ENCODE results near the gene NT5DC2.

The NT5DC2 gene

DNA sequence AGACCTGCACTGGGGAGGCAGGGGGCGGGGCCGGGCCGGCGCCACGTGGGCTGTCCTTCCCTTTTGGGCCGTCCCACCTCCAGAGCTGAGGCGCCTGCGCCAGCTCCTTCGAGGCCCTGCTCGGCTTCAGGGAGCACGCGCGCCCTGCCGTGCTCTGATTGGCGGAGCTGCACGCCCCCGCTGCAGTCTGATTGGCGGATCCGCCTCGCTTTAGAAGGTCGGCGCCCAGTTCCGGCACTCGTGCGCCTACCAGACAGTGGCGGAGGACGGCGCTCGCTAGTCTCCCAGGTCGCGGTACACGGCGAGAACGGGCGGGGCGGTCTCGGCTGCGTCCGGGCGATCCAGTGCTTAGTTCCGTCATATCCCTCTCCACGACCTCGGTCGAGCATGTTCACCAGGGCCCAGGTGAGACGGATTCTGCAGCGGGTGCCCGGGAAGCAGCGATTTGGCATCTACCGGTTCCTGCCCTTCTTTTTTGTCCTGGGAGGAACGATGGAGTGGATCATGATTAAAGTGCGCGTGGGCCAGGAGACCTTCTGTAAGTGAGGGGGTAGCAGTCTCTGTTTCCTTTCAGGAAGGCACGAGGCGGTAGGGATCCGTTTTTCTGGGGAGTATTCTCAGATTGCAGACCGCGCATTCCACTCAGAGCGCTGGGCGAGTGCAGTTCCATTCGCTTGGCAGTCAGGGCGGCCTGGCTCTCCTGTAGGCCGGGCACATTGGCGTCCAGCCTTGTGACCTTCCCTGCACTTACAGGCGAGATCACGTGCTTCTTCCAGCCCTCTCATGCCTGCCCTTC is 2.9 kb upstream of the NT5DC2 start, which contains the start of gene UQCC5:
Gene UQCC5, plus strand, starts transcription at position 237 of the 796 bp plus-strand sequence. Its CDS starts 151 bp downstream, at position 388.
- Histone ChIP-seq H3K4me2 (ENCODE audit: insufficient read depth, low read length) (peak within 1 kb of the TSS; percentile 86), H3K4me3 (ENCODE audit: low read depth in 1 of 2, low read length in 2 of 2) (peak within 1 kb of the TSS; percentile 37 to 72), H3K79me2 (ENCODE audit: insufficient read depth, low read length) (peaks cover 31% of the 10 kb centered on the region), H3K9ac (ENCODE audit: low read depth, low read length) (peak within 1 kb of the TSS; percentile 73), H4K20me1 (ENCODE audit: insufficient read depth, low read length) (peaks cover 7% of the 10 kb centered on the region; the same call in 1 of the 2 replicates), H3K27ac (ENCODE audit: low read length) (peak within 1 kb of the TSS; percentile 72), H2AFZ (ENCODE audit: low read depth, low read length) (peak within 1 kb of the TSS; percentile 83), H3K27me3 (ENCODE audit: insufficient read depth, low read length, poor library complexity) (no peaks in the 10 kb centered on the region), H3K4me1 (ENCODE audit: insufficient read depth, low read length) (peaks cover 35% of the 10 kb centered on the region), H3K36me3 (ENCODE audit: insufficient read depth, low read length) (peaks cover 14% of the 10 kb centered on the region), H3K9me3 (ENCODE audit: insufficient read depth, low read length, severe bottlenecking) (no peaks in the 10 kb centered on the region)
- DNase-seq: peak; percentile 99
- ATAC-seq (ENCODE audit: insufficient read depth, low read depth): peak; percentile 96
- TF ChIP-seq EZH2 (IDR thresholded peaks at IDR 0.05; ENCODE audit: borderline replicate concordance, low read depth, low read length, severe bottlenecking): no peak
- TF ChIP-seq, protein P1, sequence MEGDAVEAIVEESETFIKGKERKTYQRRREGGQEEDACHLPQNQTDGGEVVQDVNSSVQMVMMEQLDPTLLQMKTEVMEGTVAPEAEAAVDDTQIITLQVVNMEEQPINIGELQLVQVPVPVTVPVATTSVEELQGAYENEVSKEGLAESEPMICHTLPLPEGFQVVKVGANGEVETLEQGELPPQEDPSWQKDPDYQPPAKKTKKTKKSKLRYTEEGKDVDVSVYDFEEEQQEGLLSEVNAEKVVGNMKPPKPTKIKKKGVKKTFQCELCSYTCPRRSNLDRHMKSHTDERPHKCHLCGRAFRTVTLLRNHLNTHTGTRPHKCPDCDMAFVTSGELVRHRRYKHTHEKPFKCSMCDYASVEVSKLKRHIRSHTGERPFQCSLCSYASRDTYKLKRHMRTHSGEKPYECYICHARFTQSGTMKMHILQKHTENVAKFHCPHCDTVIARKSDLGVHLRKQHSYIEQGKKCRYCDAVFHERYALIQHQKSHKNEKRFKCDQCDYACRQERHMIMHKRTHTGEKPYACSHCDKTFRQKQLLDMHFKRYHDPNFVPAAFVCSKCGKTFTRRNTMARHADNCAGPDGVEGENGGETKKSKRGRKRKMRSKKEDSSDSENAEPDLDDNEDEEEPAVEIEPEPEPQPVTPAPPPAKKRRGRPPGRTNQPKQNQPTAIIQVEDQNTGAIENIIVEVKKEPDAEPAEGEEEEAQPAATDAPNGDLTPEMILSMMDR (IDR thresholded peaks at IDR 0.05; ENCODE audit: borderline replicate concordance, extremely low read depth, low read length, poor library complexity, severe bottlenecking): no peak

DNA sequence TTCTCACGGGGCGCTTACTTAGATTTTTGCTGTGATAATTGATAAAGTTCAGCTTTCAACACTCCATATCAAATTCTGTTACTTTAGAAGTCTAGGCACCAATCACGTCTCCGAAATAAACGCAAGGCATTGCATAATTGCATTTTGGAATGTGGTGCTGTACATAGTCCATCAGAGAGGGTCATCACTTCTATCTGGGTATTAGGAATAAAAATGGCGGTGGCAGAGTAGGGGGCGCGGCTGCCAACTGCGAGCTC is 2.4 kb upstream of the NT5DC2 start:
- H2AFZ ChIP-seq (ENCODE audit: low read depth, low read length): peak overlapping the region; percentile 77
- ATAC-seq (ENCODE audit: insufficient read depth, low read depth): no peak
- peaks cover 7% of the 10 kb centered on the region; the same call in 1 of the 2 replicates for H4K20me1 ChIP-seq (ENCODE audit: insufficient read depth, low read length)
- H3K27me3 ChIP-seq (ENCODE audit: insufficient read depth, low read length, poor library complexity): no peaks in the 10 kb centered on the region
- no peaks in the 10 kb centered on the region for H3K9me3 ChIP-seq (ENCODE audit: insufficient read depth, low read length, severe bottlenecking)
- DNase-seq: no peak
- peaks cover 28% of the 10 kb centered on the region for H3K79me2 ChIP-seq (ENCODE audit: insufficient read depth, low read length)
- H3K27ac ChIP-seq (ENCODE audit: low read length): peak overlapping the region; percentile 65
- peak overlapping the region; percentile 42 for H3K9ac ChIP-seq (ENCODE audit: low read depth, low read length)
- no peak for TF ChIP-seq EZH2 (IDR thresholded peaks at IDR 0.05; ENCODE audit: borderline replicate concordance, low read depth, low read length, severe bottlenecking)
- TF ChIP-seq, protein P1 (IDR thresholded peaks at IDR 0.05; ENCODE audit: borderline replicate concordance, extremely low read depth, low read length, poor library complexity, severe bottlenecking): no peak
- peaks cover 8% of the 10 kb centered on the region; the same call in 1 of the 2 replicates for H3K36me3 ChIP-seq (ENCODE audit: insufficient read depth, low read length)
- H3K4me2 ChIP-seq (ENCODE audit: insufficient read depth, low read length): peak overlapping the region; percentile 73
- H3K4me3 ChIP-seq (ENCODE audit: low read depth in 1 of 2, low read length in 2 of 2): peak overlapping the region in 1 of 2 experiments; percentile 54; a peak in 3 of 4 replicates
- H3K4me1 ChIP-seq (ENCODE audit: insufficient read depth, low read length): peaks cover 35% of the 10 kb centered on the region

DNA sequence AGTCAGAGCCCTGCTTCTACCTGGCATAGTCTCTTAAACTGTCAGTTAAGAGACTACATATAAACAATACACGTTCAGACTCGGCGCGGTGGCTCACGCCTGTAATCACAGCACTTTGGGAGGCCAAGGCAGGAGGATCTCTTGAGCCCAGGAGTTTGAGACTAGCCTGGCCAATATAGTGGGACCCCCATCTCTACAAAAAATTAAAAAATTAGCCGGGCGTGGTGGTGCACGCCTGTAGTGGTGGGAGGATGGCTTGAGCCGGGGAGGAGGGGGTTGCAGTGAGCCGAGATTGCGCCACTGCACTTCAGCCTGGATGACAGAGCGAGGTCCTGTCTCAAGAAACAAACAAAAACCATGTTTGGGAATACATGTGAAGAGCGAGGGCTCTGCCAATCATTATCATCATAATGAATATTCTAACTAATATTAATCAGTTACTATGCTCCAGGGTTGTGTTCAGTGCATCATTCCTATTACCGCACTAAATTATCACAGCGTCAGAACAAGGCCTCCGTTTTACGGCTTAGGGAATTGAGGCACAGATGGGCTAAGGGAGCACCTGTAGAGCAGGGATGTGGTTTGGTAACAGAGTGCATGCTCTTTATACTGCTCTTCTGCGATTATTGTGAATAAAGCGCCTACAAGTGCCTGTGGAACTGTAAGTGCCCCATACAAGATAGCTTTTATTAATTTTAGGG is 1.9 kb upstream of the NT5DC2 start:
- Histone ChIP-seq H2AFZ (ENCODE audit: low read depth, low read length) (peak overlapping the region; percentile 77), H4K20me1 (ENCODE audit: insufficient read depth, low read length) (peaks cover 7% of the 10 kb centered on the region; the same call in 1 of the 2 replicates), H3K36me3 (ENCODE audit: insufficient read depth, low read length) (peaks cover 4% of the 10 kb centered on the region; the same call in 1 of the 2 replicates), H3K27ac (ENCODE audit: low read length) (peak overlapping the region; percentile 65), H3K27me3 (ENCODE audit: insufficient read depth, low read length, poor library complexity) (no peaks in the 10 kb centered on the region), H3K4me1 (ENCODE audit: insufficient read depth, low read length) (peaks cover 35% of the 10 kb centered on the region), H3K79me2 (ENCODE audit: insufficient read depth, low read length) (peaks cover 28% of the 10 kb centered on the region), H3K4me2 (ENCODE audit: insufficient read depth, low read length) (peak overlapping the region; percentile 73), H3K9me3 (ENCODE audit: insufficient read depth, low read length, severe bottlenecking) (no peaks in the 10 kb centered on the region), H3K4me3 (ENCODE audit: low read depth in 1 of 2, low read length in 2 of 2) (peak overlapping the region in 1 of 2 experiments; percentile 54; a peak in 3 of 4 replicates), H3K9ac (ENCODE audit: low read depth, low read length) (peak overlapping the region; percentile 42)
- no peak for ATAC-seq (ENCODE audit: insufficient read depth, low read depth)
- peak; percentile 22 for DNase-seq
- TF ChIP-seq, protein P1 (IDR thresholded peaks at IDR 0.05; ENCODE audit: borderline replicate concordance, extremely low read depth, low read length, poor library complexity, severe bottlenecking): no peak
- no peak for TF ChIP-seq EZH2 (IDR thresholded peaks at IDR 0.05; ENCODE audit: borderline replicate concordance, low read depth, low read length, severe bottlenecking)
